Gastroesophageal sphincter (tissue), 3 donors: ENCODE measurements around the gene WLS.

Experiments
- CTCF ChIP-seq, 4 experiments: fragments of 200-600 bp in 2 of 4; fragments of 450-650 bp in 2 of 4; sonication (generic) in 1 of 4; IDR thresholded peaks; one replicate each; pipeline ENCODE4 v1.5.1; 2017 to 2019; ENCODE audit warnings: antibody characterized with exemption in 4 of 4, mild to moderate bottlenecking in 2 of 4, moderate library complexity in 2 of 4
- POLR2A ChIP-seq, 2 donors: fragments of 450-650 bp; IDR thresholded peaks; one replicate each; pipeline ENCODE4 v1.6.1; 2017; ENCODE audit warnings: antibody characterized with exemption in 2 of 2, mild to moderate bottlenecking in 2 of 2, moderate library complexity in 1 of 2

DNA sequence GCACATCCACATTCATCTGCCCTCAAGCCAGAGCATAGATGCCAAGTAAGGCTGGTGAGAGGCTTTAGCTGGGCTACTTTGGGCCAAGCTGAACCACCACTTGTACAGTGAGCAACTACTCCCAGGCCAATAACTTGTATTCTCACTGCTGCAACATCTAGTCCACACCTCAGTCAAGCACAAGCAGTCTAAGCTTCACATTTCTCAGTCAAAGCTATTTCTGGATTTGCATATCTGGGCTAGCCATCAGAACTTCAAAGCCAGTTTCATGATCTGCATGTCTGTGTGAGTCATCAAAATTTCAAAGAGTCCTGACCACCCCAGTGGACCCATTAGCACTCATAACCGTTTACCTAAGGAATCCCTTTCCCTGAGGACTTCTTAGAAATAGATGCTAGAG, 104.2 kb downstream of the WLS start:
- no peak for TF ChIP-seq CTCF (IDR thresholded peaks at IDR 0.05)
- TF ChIP-seq POLR2A (IDR thresholded peaks at IDR 0.05), result no peak
